Suprapubic skin (tissue), 4 donors: ENCODE data around the gene DPH7.

Source experiments
- CTCF ChIP-seq, 2 donors: fragments of 200-600 bp in 1 of 2; fragments of 450-650 bp in 1 of 2; sonication (generic) in 1 of 2; IDR thresholded peaks; one replicate each; pipeline ENCODE4 v1.5.1; 2016 to 2019; ENCODE audit warnings: antibody characterized with exemption in 2 of 2, mild to moderate bottlenecking in 1 of 2, moderate library complexity in 1 of 2
- EP300 ChIP-seq: sonication (generic); formaldehyde crosslinking; IDR thresholded peaks from one replicate; pipeline ENCODE4 v1.6.1; 2017; ENCODE audit warnings: antibody characterized with exemption
- POLR2A ChIP-seq, 2 donors: fragments of 450-650 bp; IDR thresholded peaks; one replicate each; pipeline ENCODE4 v1.6.1; 2017; ENCODE audit warnings: antibody characterized with exemption in 2 of 2, mild to moderate bottlenecking in 2 of 2, moderate library complexity in 2 of 2
- POLR2AphosphoS5 ChIP-seq, 3 donors: sonication (generic); formaldehyde crosslinking; IDR thresholded peaks; one replicate each; pipeline ENCODE4 v1.6.1; 2017; ENCODE audit warnings: antibody characterized with exemption in 3 of 3

GRCh38 chr9:137547687-137548543 is 30.8 kb downstream of the DPH7 start:
- no peak for TF ChIP-seq CTCF (IDR thresholded peaks at IDR 0.05)
- TF ChIP-seq POLR2A (IDR thresholded peaks at IDR 0.05), result no peak
- no peak for TF ChIP-seq POLR2AphosphoS5 (IDR thresholded peaks at IDR 0.05)
- no peak for TF ChIP-seq EP300
